GM19025 (cell line): Measurements from ENCODE around the gene PPP1R2C.

Experiments
- ATAC-seq: cut with Tn5 transposase; IDR thresholded peaks from one replicate; pipeline ENCODE4 v1.9.1; 2021; ENCODE audit warnings: mild to moderate bottlenecking, low read depth, moderate library complexity; ENCODE audit not compliant: unreplicated experiment

Gene PPP1R2C

DNA sequence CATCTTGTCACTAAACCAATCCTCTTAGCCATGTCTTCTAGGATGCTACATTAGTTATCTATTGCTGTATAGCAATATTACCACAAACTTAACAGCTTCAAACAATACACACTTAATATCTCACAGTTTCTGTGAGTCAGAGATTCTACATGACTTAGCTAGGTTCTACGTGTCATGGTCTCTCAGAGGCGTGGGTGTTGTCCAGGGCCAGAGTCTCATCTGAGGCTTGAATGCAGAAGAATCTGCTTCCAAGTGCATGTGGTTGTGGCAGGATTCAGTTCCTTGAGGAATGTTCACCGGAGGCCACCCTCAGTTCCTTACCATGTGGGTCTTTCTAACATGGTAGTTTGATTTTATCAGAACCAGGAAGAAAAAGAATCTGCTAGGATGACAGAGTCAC, 26.4 kb downstream of the PPP1R2C start:
- ATAC-seq, result no peak

DNA sequence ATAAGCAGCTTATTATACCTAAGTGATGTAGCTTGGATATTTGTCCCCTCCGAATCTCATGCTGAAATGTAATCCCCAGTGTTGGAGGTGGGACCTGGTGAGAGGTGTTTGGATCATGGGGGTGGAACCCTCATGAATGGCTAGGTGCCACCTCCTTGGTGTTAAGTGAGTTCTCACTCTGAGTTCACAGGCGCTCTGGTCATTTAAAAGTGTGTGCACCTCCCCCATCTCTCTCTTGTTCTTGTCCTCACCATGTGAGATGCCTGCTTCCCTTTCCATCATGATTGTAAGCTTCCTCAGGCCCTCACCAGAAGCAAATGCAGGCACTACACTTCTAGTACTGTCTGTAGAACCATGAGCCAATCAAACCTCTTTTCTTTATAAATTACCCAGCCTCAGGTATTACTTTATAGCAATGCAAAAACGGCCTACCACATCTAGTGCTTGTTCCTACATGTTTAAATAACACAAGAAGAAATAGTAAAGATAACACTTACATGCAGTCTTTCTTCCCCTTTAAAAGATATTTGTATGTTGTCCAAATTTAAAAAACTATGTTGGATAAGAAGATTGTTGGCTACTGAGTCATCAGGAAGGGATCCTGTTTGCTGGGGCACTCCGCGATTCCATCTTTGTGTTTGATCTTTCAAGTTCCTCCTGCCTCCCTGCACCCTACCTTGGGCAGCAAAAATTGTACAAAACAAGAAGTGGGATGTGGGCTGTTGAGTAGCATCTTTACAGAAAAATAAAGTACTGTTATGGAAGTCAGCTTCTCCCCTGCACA, 29.7 kb downstream of the PPP1R2C start:
- no peak for ATAC-seq

DNA sequence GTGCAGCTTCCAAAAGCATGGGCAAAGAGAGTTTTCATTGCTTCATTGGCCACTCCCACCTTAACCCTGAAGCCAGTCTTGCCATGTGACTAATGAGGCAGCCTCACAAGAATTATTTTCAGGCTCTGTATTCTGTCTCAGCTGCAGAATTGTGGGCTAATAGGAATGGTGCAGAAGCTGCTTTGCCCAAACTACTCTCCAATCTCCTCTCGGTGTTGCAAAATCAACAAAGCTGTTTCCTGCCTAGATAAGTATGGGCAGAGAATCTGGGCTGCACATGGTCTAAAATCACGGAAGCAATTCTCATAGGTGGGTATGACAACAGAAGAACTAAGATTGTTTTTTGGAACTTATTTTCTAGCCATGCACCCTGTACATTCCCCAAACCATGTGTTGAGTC, 31.4 kb downstream of the PPP1R2C start:
- no peak for ATAC-seq

- no peak for ATAC-seq
Observed at GRCh38 chrX:42740456-42740855, 37.5 kb downstream of the PPP1R2C start.

DNA sequence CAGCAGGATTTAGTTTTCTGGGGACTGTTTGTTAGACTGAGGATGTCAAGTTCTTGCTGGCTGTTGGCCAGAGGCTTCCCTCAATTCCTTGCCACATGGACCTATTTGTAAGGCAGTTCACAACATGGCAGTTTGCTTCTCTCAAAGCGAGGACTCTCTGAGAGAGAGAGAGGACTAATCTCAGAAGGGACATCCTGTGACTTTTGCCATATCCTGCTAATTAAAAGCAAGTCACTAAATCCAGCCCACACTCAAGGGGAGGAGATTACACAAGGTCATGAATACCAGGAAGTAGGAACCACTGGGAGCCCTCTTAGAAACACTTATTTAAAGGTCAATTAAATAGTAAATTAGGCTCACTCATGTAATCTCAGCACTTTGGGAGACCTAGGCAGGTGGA, 38.2 kb downstream of the PPP1R2C start:
- ATAC-seq, result no peak

- no peak for ATAC-seq
Observed at GRCh38 chrX:42739258-42739657, 38.7 kb downstream of the PPP1R2C start.

GRCh38 chrX:42738552-42738951, 39.4 kb downstream of the PPP1R2C start:
- no peak for ATAC-seq

- no peak for ATAC-seq
Observed at GRCh38 chrX:42735250-42735649, 42.7 kb downstream of the PPP1R2C start.

- no peak for ATAC-seq
Observed at GRCh38 chrX:42732506-42732905, 45.5 kb downstream of the PPP1R2C start.
